NOMO-1 (cell line): ENCODE results near the gene NUP43.
A peak's percentile ranks its signal among the peaks of the same experiment; 100 is the strongest.
"Not testable (repeated sequence)": the region's sequence is repeated elsewhere in the genome, so short reads cannot be mapped to it uniquely, and the experiment has no call there.

Experiments
- DNase-seq, 2 experiments: peaks; one replicate each; lab custom pipeline; 2025; ENCODE audit not compliant: unreplicated experiment in 2 of 2; lab: John Stamatoyannopoulos, UW

NUP43 gene

GRCh38 chr6:149749594-149750135 lies 3.3 kb upstream of the NUP43 start, which contains the start of gene PCMT1:
Gene PCMT1, plus strand, starts transcription at chr6:149749741. Its CDS starts 161 bp downstream, at chr6:149749902.
- peak; percentile 86 to 94 for DNase-seq

- not testable (repeated sequence) for DNase-seq
These were observed 2.8 kb upstream of the NUP43 start for GRCh38 chr6:149749082-149749593.

- not testable (repeated sequence) for DNase-seq
These were observed 1.1 kb downstream of the NUP43 start for GRCh38 chr6:149745252-149745651.

GRCh38 chr6:149734915-149735314 lies 11.4 kb downstream of the NUP43 start:
- no peak for DNase-seq

GRCh38 chr6:149733089-149733720 lies 13.1 kb downstream of the NUP43 start:
- DNase-seq = no peak

- peak; percentile 5 to 19 for DNase-seq
These were observed 16.5 kb downstream of the NUP43 start for GRCh38 chr6:149729824-149730223.

- peak in 1 of 2 experiments; percentile 13 for DNase-seq
These were observed 17.7 kb downstream of the NUP43 start for GRCh38 chr6:149728499-149729234.

GRCh38 chr6:149727793-149728498 lies 18.4 kb downstream of the NUP43 start:
- DNase-seq = peak; percentile 37 to 83

- DNase-seq = no peak
These were observed 20.5 kb downstream of the NUP43 start for GRCh38 chr6:149725785-149726184.

- peak; percentile 69 to 94 for DNase-seq
These were observed 22.4 kb downstream of the NUP43 start for GRCh38 chr6:149723771-149724417.

- DNase-seq = no peak
These were observed 23.1 kb downstream of the NUP43 start for GRCh38 chr6:149723262-149723661.

GRCh38 chr6:149719531-149719930 lies 26.8 kb downstream of the NUP43 start:
- DNase-seq = no peak

- peak; percentile 79 to 84 for DNase-seq
These were observed 28.5 kb downstream of the NUP43 start, which contains the start of gene LATS1 for GRCh38 chr6:149717588-149718458. Gene LATS1, minus strand, starts transcription at chr6:149718101. Its CDS starts 15,975 bp downstream, at chr6:149702126.

- no peak for DNase-seq
These were observed 29.1 kb downstream of the NUP43 start for GRCh38 chr6:149717255-149717587.

- DNase-seq = peak in 1 of 2 experiments; percentile 24
These were observed 30.0 kb downstream of the NUP43 start for GRCh38 chr6:149716181-149716963.

GRCh38 chr6:149714442-149714841 lies 31.9 kb downstream of the NUP43 start:
- DNase-seq = no peak

GRCh38 chr6:149711711-149712110 lies 34.6 kb downstream of the NUP43 start:
- DNase-seq = no peak

GRCh38 chr6:149701714-149702113 lies 44.6 kb downstream of the NUP43 start:
- no peak for DNase-seq

- no peak for DNase-seq
These were observed 47.2 kb downstream of the NUP43 start for GRCh38 chr6:149699150-149699549.
